T-helper 17 cell (primary cell): ENCODE results near the gene CWC27. TPM values are rescaled to one million over a fixed set of nuclear protein-coding genes. Genes with fewer than 3 reads are reported as not detected.

Source experiments
- ATAC-seq: fragments of 150-1000 bp; cut with Tn5 transposase; 2 replicates; pipeline ENCODE4 v1.10.0; 2021; ENCODE audit warnings: mild to moderate bottlenecking, moderate library complexity
- DNase-seq, 3 donors: peaks; one replicate each; pipeline versions ENCODE4 v3.0.0 to v3.0.0-alpha.2; 2020 to 2021
- H3K9me3 ChIP-seq: one replicate; pipeline ENCODE4 v1.7.0; 2013; ENCODE audit warnings: low read length, mild to moderate bottlenecking; ENCODE audit not compliant: control insufficient read depth, poor library complexity, severe bottlenecking
- H3K27ac Mint-ChIP-seq: one replicate; pipeline ENCODE4 v1.8.0; 2022; ENCODE audit warnings: mild to moderate bottlenecking, moderate library complexity, mixed read lengths
- H3K27me3 Mint-ChIP-seq: one replicate; pipeline ENCODE4 v1.8.0; 2022; ENCODE audit warnings: mixed read lengths
- H3K36me3 Mint-ChIP-seq: one replicate; pipeline ENCODE4 v1.8.0; 2022; ENCODE audit warnings: low read depth, mixed read lengths
- H3K4me1 Mint-ChIP-seq: one replicate; pipeline ENCODE4 v1.8.0; 2022; ENCODE audit warnings: mild to moderate bottlenecking, mixed read lengths
- H3K4me3 Mint-ChIP-seq: one replicate; pipeline ENCODE4 v1.8.0; 2022; ENCODE audit warnings: mild to moderate bottlenecking, moderate library complexity, mixed read lengths
- total RNA-seq, 4 donors: library from RNA in 2 of 4; stranded (reverse) in 2 of 4; gene quantifications; one replicate each; pipeline ENCODE4 v1.2.3 and lab custom pipeline; 2022 to 2026

Gene CWC27
- total RNA-seq, 2 donors from 2014 or later = 17.4 to 18.2 TPM

DNA sequence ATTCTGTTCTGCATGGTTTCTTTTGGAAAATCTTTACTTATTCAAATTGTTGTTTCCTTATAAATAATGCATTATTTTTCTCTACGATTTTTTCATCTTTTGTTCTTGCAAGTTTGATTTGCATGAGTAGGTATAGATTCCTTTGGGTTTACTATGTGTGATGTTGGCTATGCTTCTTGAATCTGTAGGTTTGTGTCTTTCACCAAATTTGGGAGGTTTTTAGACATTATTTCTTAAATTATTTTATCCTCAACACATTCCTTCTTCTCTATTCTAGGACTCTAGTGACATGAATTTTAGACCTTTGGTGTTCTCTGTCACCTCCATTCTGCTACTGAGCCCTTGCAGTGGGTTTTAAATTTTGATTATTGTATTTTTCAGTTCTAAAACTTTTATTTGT, 219.0 kb downstream of the CWC27 start:
- Mint-ChIP-seq H3K4me1 (no peaks in the 10 kb centered on the region), H3K27ac (no peak overlapping the region), H3K36me3 (peaks cover 5% of the 10 kb centered on the region), H3K4me3 (no peak overlapping the region), H3K27me3 (no peaks in the 10 kb centered on the region)
- ATAC-seq = no peak
- no peaks in the 10 kb centered on the region for H3K9me3 ChIP-seq
- DNase-seq = no peak

DNA sequence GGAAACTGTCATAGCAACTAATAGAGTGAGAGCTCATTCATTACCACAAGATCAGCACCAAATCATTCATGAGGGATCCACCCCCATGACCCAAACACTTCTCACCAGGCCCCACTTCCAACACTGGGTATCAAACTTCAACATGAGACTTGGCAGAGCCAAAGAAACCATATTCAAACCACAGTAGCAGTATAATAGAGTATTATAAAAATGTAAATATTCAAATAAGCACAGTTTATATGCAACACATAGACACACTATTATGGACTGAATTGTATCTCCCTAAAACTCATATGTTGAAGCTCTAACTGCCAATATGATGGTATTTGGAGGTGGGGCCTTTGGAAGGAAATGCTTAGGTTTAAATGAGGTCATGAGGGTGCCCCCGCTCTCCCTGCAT, 240.5 kb downstream of the CWC27 start:
- Mint-ChIP-seq H3K4me1 (no peaks in the 10 kb centered on the region), H3K27me3 (no peaks in the 10 kb centered on the region), H3K27ac (no peak overlapping the region), H3K4me3 (no peak overlapping the region), H3K36me3 (peaks cover 5% of the 10 kb centered on the region)
- DNase-seq (no peak), ATAC-seq (no peak)
- no peaks in the 10 kb centered on the region for H3K9me3 ChIP-seq

- Mint-ChIP-seq H3K27me3 (no peaks in the 10 kb centered on the region), H3K4me3 (no peak overlapping the region), H3K4me1 (no peaks in the 10 kb centered on the region), H3K27ac (no peak overlapping the region), H3K36me3 (peaks cover 5% of the 10 kb centered on the region)
- ATAC-seq = no peak
- DNase-seq = no peak
- no peaks in the 10 kb centered on the region for H3K9me3 ChIP-seq
Observed at GRCh38 chr5:65010841-65011240, 242.1 kb downstream of the CWC27 start.

DNA sequence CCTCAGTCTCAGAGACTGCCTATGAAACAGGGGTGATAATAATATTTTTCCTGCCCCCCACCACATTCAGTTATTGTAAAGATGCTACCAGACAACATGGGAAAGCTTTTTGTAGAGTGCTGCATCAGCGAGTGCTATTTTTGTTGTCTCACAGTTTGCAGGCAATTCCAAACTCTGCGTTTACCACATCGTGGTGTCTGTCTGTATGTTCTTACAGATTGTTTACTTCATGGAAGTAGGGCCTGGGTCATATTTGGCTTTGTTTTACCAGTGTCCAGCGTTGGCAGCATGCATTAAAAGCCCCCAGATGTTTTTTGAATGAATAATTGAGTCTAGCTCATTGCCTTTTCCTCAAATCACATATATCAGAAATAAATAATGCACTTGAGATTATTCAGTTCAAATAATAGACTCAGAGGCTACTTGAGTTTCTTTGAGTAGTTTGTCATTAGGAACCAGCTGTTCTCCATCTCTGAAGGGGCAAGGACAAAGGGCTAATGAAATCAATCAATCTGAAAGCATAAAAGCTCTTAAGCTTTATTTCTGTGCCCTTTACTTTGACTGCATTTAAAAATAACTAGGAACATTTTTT, 243.7 kb downstream of the CWC27 start:
- no peaks in the 10 kb centered on the region for H3K9me3 ChIP-seq
- H3K4me1 Mint-ChIP-seq = no peaks in the 10 kb centered on the region
- no peak overlapping the region for H3K4me3 Mint-ChIP-seq
- H3K27me3 Mint-ChIP-seq = no peaks in the 10 kb centered on the region
- H3K27ac Mint-ChIP-seq = no peak overlapping the region
- ATAC-seq (no peak), DNase-seq (no peak)
- peaks cover 5% of the 10 kb centered on the region for H3K36me3 Mint-ChIP-seq

DNA sequence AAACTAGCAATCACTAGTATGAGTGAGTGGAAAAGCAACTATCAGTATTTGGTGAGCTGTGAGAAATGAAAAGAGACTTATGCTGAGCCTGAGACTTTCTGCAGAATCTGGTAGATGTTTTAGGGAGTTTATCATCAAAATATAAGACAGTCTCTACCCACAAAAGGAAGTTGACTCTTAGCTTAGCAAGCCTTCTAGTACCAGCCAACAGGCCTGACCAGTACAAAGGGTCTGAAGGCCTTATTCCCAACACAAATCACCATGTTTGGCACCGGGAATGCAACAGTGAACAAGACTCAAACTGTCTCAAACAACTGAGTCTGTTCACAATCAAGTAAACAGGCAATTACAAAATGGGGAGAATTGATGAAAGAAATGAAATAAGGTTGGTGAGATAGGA, 244.4 kb downstream of the CWC27 start:
- H3K4me1 Mint-ChIP-seq = no peaks in the 10 kb centered on the region
- no peak for DNase-seq
- H3K36me3 Mint-ChIP-seq = peaks cover 7% of the 10 kb centered on the region

DNA sequence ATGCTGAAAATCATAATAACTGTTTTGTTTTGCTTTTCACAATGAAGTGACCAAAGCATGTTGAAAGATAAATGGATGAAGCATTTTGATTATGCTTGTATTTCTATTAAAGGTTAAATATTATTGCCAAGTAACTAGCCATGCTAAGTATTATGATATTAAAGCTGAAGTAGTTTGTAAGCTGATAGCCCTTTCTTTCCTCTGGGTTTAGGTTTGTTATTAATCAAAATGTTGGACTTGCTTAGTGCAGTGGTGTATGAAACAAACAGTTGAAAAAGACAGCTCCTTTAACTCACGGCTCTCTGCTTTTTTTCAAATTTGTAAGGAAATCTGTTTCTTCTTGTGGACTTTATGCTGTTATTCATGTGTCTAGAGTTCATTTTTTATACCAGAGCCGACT, 246.0 kb downstream of the CWC27 start:
- Mint-ChIP-seq H3K4me1 (no peaks in the 10 kb centered on the region), H3K27me3 (no peaks in the 10 kb centered on the region), H3K27ac (no peak overlapping the region), H3K36me3 (peaks cover 5% of the 10 kb centered on the region), H3K4me3 (no peak overlapping the region)
- ATAC-seq = no peak
- no peaks in the 10 kb centered on the region for H3K9me3 ChIP-seq
- DNase-seq = no peak

More for the DNA sequence above, 244.4 kb downstream of the CWC27 start:
- H3K27me3 Mint-ChIP-seq = no peaks in the 10 kb centered on the region
- no peak overlapping the region for H3K4me3 Mint-ChIP-seq
- no peak for ATAC-seq
- peak overlapping the region; percentile 74 for H3K27ac Mint-ChIP-seq
- no peaks in the 10 kb centered on the region for H3K9me3 ChIP-seq

- no peak overlapping the region for H3K4me3 Mint-ChIP-seq
- no peak overlapping the region for H3K27ac Mint-ChIP-seq
- DNase-seq = no peak
- H3K4me1 Mint-ChIP-seq = peaks cover 4% of the 10 kb centered on the region
- H3K36me3 Mint-ChIP-seq = peaks cover 5% of the 10 kb centered on the region
- no peaks in the 10 kb centered on the region for H3K27me3 Mint-ChIP-seq
- H3K9me3 ChIP-seq = no peaks in the 10 kb centered on the region
- ATAC-seq = no peak
Observed at GRCh38 chr5:65015767-65016166, 247.0 kb downstream of the CWC27 start.

GRCh38 chr5:65017636-65018035, 248.9 kb downstream of the CWC27 start:
- Mint-ChIP-seq H3K27me3 (no peaks in the 10 kb centered on the region), H3K4me3 (no peak overlapping the region), H3K4me1 (peaks cover 4% of the 10 kb centered on the region), H3K27ac (no peak overlapping the region), H3K36me3 (peaks cover 2% of the 10 kb centered on the region)
- no peaks in the 10 kb centered on the region for H3K9me3 ChIP-seq
- no peak for DNase-seq
- ATAC-seq = no peak

- H3K9me3 ChIP-seq = no peaks in the 10 kb centered on the region
- Mint-ChIP-seq H3K4me1 (peaks cover 4% of the 10 kb centered on the region), H3K4me3 (no peak overlapping the region), H3K36me3 (peaks cover 2% of the 10 kb centered on the region), H3K27ac (no peak overlapping the region), H3K27me3 (no peaks in the 10 kb centered on the region)
- DNase-seq = no peak
- ATAC-seq = no peak
Observed at GRCh38 chr5:65018763-65019162, 250.0 kb downstream of the CWC27 start.

- Mint-ChIP-seq H3K27ac (peak overlapping the region; percentile 45), H3K4me3 (no peak overlapping the region)
- no peak for ATAC-seq
Observed at GRCh38 chr5:65020492-65020891, 251.8 kb downstream of the CWC27 start.

GRCh38 chr5:65021527-65022226, 252.9 kb downstream of the CWC27 start:
- Mint-ChIP-seq H3K27me3 (no peaks in the 10 kb centered on the region), H3K36me3 (peaks cover 5% of the 10 kb centered on the region), H3K4me3 (no peak overlapping the region), H3K27ac (no peak overlapping the region), H3K4me1 (peaks cover 4% of the 10 kb centered on the region)
- H3K9me3 ChIP-seq = no peaks in the 10 kb centered on the region
- DNase-seq (no peak), ATAC-seq (peak; percentile 12)

More at GRCh38 chr5:65020492-65020891, 251.8 kb downstream of the CWC27 start:
- DNase-seq = no peak
- no peaks in the 10 kb centered on the region for H3K9me3 ChIP-seq
- peaks cover 4% of the 10 kb centered on the region for H3K4me1 Mint-ChIP-seq
- no peaks in the 10 kb centered on the region for H3K27me3 Mint-ChIP-seq
- H3K36me3 Mint-ChIP-seq = peaks cover 5% of the 10 kb centered on the region

- H3K9me3 ChIP-seq = no peaks in the 10 kb centered on the region
- ATAC-seq (no peak), DNase-seq (no peak)
- Mint-ChIP-seq H3K36me3 (peaks cover 4% of the 10 kb centered on the region), H3K4me3 (no peak overlapping the region), H3K4me1 (peaks cover 11% of the 10 kb centered on the region), H3K27me3 (no peaks in the 10 kb centered on the region), H3K27ac (no peak overlapping the region)
Observed at GRCh38 chr5:65022932-65023331, 254.2 kb downstream of the CWC27 start.

- Mint-ChIP-seq H3K27me3 (no peaks in the 10 kb centered on the region), H3K36me3 (peaks cover 2% of the 10 kb centered on the region), H3K4me3 (no peak overlapping the region), H3K27ac (no peak overlapping the region), H3K4me1 (peaks cover 11% of the 10 kb centered on the region)
- H3K9me3 ChIP-seq = no peaks in the 10 kb centered on the region
- ATAC-seq (no peak), DNase-seq (no peak)
Observed at GRCh38 chr5:65024681-65025080, 256.0 kb downstream of the CWC27 start.
